Uterus (tissue), 2 donors: ENCODE data around the gene HES4.

ENCODE experiments used
- CTCF ChIP-seq, 4 experiments: fragments of 200-600 bp in 2 of 4; fragments of 450-650 bp in 2 of 4; sonication (generic) in 2 of 4; IDR thresholded peaks; one replicate each; pipeline ENCODE4 v1.5.1; 2016 to 2019; ENCODE audit warnings: antibody characterized with exemption in 4 of 4, mild to moderate bottlenecking in 2 of 4, moderate library complexity in 1 of 4
- POLR2A ChIP-seq, 2 donors: fragments of 450-650 bp; IDR thresholded peaks; one replicate each; pipeline ENCODE4 v1.6.1; 2016; ENCODE audit warnings: antibody characterized with exemption in 2 of 2, mild to moderate bottlenecking in 1 of 2, moderate library complexity in 1 of 2

DNA sequence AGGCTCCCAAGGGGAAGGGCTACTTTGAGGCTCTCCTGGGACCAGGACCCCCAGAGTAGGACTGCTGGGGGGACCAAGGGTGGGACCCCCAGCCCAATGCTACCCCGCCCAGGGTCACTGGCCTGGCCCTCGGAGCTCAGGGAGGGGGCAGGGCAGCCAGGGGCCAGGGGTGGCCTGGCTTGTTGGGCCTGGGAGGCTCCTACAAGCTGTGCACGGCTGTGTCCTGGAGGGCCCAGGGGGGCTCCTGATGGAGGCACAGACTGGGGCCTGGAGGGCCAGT is 2.2 kb downstream of the HES4 start:
- TF ChIP-seq CTCF (IDR thresholded peaks at IDR 0.05) (no peak), POLR2A (IDR thresholded peaks at IDR 0.05) (no peak)
